ENCODE measurements around the gene JOSD2.
A peak's percentile ranks its signal among the peaks of the same experiment; 100 is the strongest.

GRCh38 chr19:50461066-50461875, 49.7 kb downstream of the JOSD2 start:
- TF ChIP-seq CTCF (IDR thresholded peaks at IDR 0.05) (peak; percentile 76 to 80 (median 78)), POLR2A (IDR thresholded peaks at IDR 0.05) (no peak)
